Parathyroid adenoma (tissue), 2 donors: ENCODE measurements around the gene FRMD5.

Source experiments
- H2AFZ ChIP-seq: fragments of 300-600 bp; sonication (generic); one replicate; pipeline ENCODE4 v1.7.0; 2017; ENCODE audit warnings: antibody characterized with exemption, mild to moderate bottlenecking
- H3K27ac ChIP-seq: fragments of 300-600 bp; sonication (generic); one replicate; pipeline ENCODE4 v1.7.0; 2017
- H3K27me3 ChIP-seq: fragments of 300-600 bp; sonication (generic); one replicate; pipeline ENCODE4 v1.7.0; 2017; ENCODE audit warnings: low read length; ENCODE audit not compliant: control insufficient read depth, insufficient read depth
- H3K36me3 ChIP-seq: fragments of 300-600 bp; sonication (generic); one replicate; pipeline ENCODE4 v1.7.0; 2017; ENCODE audit warnings: low read length; ENCODE audit not compliant: control insufficient read depth, insufficient read depth
- H3K4me1 ChIP-seq: fragments of 300-600 bp; sonication (generic); one replicate; pipeline ENCODE4 v1.7.0; 2017; ENCODE audit warnings: control low read depth
- H3K4me2 ChIP-seq: fragments of 300-600 bp; sonication (generic); one replicate; pipeline ENCODE4 v1.7.0; 2017; ENCODE audit warnings: low read length
- H3K4me3 ChIP-seq: fragments of 300-600 bp; sonication (generic); one replicate; pipeline ENCODE4 v1.7.0; 2017; ENCODE audit warnings: low read depth, low read length
- H3K79me2 ChIP-seq: fragments of 300-600 bp; sonication (generic); one replicate; pipeline ENCODE4 v1.7.0; 2017; ENCODE audit warnings: control low read depth
- H3K9ac ChIP-seq: fragments of 300-600 bp; sonication (generic); one replicate; pipeline ENCODE4 v1.7.0; 2017; ENCODE audit warnings: mild to moderate bottlenecking
- H3K9me3 ChIP-seq: fragments of 300-600 bp; sonication (generic); one replicate; pipeline ENCODE4 v1.7.0; 2017; ENCODE audit warnings: low read length; ENCODE audit not compliant: control insufficient read depth
- TF ChIP-seq, protein P1 (sequence below): fragments of 300-600 bp; sonication (generic); IDR thresholded peaks from one replicate; pipeline ENCODE4 v1.7.0; 2017; ENCODE audit warnings: antibody characterized with exemption, mild to moderate bottlenecking
- donor health status: primary hyperparathyroidism.

Gene FRMD5

DNA sequence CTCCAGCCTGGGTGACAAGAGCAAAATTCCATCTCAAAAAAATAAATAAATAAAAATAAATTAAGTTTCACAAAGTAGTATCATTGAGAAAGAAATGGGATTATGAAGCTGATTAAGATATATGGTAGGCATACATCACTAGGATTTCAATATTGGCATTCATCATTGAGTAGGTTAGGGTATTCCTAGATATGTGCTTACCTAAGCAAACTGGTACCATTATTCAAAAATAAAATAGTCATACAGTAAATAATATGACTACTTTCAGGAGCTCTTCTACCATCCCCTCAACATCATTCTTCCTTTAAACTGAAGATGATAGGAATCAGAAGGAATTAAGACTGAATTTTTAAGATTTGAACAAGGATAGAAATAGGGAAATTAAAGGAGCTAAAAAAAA is 66.6 kb downstream of the FRMD5 start:
- Histone ChIP-seq H3K4me2 (no peak overlapping the region), H3K79me2 (no peaks in the 10 kb centered on the region), H3K9ac (no peak overlapping the region), H3K27ac (no peak overlapping the region), H3K27me3 (no peaks in the 10 kb centered on the region), H3K4me3 (no peak overlapping the region), H3K9me3 (no peaks in the 10 kb centered on the region), H3K4me1 (no peaks in the 10 kb centered on the region), H3K36me3 (no peaks in the 10 kb centered on the region), H2AFZ (no peak overlapping the region)
- TF ChIP-seq, protein P1, sequence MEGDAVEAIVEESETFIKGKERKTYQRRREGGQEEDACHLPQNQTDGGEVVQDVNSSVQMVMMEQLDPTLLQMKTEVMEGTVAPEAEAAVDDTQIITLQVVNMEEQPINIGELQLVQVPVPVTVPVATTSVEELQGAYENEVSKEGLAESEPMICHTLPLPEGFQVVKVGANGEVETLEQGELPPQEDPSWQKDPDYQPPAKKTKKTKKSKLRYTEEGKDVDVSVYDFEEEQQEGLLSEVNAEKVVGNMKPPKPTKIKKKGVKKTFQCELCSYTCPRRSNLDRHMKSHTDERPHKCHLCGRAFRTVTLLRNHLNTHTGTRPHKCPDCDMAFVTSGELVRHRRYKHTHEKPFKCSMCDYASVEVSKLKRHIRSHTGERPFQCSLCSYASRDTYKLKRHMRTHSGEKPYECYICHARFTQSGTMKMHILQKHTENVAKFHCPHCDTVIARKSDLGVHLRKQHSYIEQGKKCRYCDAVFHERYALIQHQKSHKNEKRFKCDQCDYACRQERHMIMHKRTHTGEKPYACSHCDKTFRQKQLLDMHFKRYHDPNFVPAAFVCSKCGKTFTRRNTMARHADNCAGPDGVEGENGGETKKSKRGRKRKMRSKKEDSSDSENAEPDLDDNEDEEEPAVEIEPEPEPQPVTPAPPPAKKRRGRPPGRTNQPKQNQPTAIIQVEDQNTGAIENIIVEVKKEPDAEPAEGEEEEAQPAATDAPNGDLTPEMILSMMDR: no peak

DNA sequence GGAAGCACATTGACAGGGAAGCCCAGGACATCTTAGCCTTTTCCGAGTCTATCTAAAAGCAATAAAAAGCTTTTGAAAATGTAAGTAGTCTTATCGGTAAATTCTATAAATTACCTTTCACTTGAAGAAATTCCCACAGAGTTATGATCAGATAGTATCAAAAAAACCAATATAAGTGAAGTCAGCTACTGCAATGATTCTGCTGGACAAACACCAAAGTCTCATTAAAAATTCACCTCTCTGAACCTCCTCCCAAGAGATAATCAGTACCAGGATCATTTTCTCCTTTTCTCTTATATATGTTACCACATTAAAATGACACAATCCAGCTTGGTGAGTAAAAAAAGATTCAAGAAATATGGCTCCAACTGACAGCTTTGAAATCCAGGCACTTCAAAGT is 69.2 kb downstream of the FRMD5 start:
- Histone ChIP-seq H3K4me1 (no peaks in the 10 kb centered on the region), H3K4me3 (no peak overlapping the region), H3K4me2 (no peak overlapping the region), H3K9ac (no peak overlapping the region), H3K9me3 (no peaks in the 10 kb centered on the region), H2AFZ (no peak overlapping the region), H3K36me3 (no peaks in the 10 kb centered on the region), H3K27me3 (no peaks in the 10 kb centered on the region), H3K79me2 (no peaks in the 10 kb centered on the region), H3K27ac (no peak overlapping the region)
- TF ChIP-seq, protein P1: no peak

DNA sequence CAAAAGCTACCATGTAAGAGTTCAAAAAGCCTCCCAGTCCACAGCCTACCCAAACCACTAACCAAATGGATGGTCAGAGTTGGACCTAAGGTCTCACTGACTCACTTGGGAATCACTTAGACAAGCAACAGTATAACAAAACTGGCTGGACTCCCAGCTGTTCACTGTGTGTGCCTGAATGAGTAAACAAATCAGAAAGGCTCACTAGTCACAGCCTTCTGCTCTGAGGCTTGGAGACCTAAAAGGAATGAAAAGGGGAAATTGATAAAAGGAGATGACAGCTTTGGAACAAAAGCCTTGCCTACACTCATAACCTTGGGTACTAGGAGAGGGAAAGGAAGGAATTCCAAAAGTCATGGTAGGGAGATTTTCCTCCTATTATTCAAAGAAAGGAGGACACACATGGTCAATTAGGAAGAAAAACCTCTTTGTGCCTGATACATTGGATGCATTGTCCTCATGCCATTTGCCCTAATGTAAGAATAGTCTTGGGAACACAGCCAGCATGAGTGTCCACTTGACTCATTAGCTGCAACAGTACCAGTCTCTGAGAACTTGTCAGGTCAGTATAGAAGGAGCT is 92.3 kb downstream of the FRMD5 start:
- Histone ChIP-seq H3K9me3 (no peaks in the 10 kb centered on the region), H3K27me3 (no peaks in the 10 kb centered on the region), H3K9ac (no peak overlapping the region), H3K27ac (no peak overlapping the region), H3K36me3 (no peaks in the 10 kb centered on the region), H3K4me2 (no peak overlapping the region), H2AFZ (no peak overlapping the region), H3K4me3 (no peak overlapping the region), H3K4me1 (no peaks in the 10 kb centered on the region), H3K79me2 (no peaks in the 10 kb centered on the region)
- TF ChIP-seq, protein P1: no peak

DNA sequence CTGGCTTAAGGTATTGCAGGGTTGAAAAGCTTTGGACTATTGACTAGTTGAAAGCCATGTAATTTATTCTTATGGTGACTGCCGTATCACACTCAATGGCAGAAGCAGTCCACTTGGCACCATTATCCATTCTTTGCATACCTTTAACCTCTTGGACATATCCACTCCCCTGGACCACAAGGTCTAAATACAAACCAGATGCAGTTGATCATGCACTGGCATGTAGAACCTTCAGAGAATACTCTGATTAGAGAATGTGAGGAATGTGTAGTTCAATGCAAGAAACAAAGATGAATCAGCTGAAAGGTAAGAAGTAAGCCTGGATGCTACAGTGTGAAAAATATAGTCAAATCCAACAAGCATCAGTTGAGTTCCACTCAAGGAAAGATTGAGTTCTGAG is 93.1 kb downstream of the FRMD5 start:
- no peak overlapping the region for H3K27ac ChIP-seq
- H3K4me2 ChIP-seq: no peak overlapping the region
- H3K4me1 ChIP-seq: no peaks in the 10 kb centered on the region
- H3K9me3 ChIP-seq: no peaks in the 10 kb centered on the region
- H3K4me3 ChIP-seq: no peak overlapping the region
- H3K36me3 ChIP-seq: no peaks in the 10 kb centered on the region
- no peak overlapping the region for H3K9ac ChIP-seq
- TF ChIP-seq, protein P1: no peak
- H3K27me3 ChIP-seq: no peaks in the 10 kb centered on the region
- no peaks in the 10 kb centered on the region for H3K79me2 ChIP-seq
- H2AFZ ChIP-seq: no peak overlapping the region

DNA sequence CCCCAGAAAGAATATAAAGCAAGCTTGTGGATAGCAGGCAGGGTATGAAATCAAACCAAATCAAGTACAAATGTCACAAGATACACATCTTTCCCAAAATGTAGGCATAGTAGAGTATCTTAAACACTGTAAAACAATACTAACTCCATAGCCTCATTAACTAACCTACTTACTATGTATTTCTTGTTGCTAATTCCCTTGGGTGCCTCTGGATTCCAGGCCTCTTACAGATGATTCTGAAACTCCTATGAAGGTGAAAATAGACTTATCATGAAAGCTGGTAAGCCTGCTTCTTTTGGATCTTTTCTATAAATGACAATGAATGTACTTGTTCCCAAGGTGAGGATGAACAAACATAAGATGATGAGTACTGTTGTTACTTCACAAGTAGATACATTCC is 93.8 kb downstream of the FRMD5 start:
- H3K4me2 ChIP-seq: no peak overlapping the region
- no peak overlapping the region for H3K27ac ChIP-seq
- no peaks in the 10 kb centered on the region for H3K4me1 ChIP-seq
- H3K27me3 ChIP-seq: no peaks in the 10 kb centered on the region
- TF ChIP-seq, protein P1: no peak
- H2AFZ ChIP-seq: no peak overlapping the region
- H3K9ac ChIP-seq: no peak overlapping the region
- no peaks in the 10 kb centered on the region for H3K9me3 ChIP-seq
- no peaks in the 10 kb centered on the region for H3K36me3 ChIP-seq
- no peak overlapping the region for H3K4me3 ChIP-seq
- no peaks in the 10 kb centered on the region for H3K79me2 ChIP-seq
